C4-2B (cell line): ENCODE results near the gene ECT2.

Source experiments
- ZFX ChIP-seq: fragments of 450-650 bp; IDR thresholded peaks from 2 replicates; pipeline ENCODE4 v1.6.1; 2017
- TF ChIP-seq, protein P1 (sequence below): fragments of 450-650 bp; conservative IDR thresholded peaks from 2 replicates; pipeline ENCODE4 v1.5.1; 2017; ENCODE audit warnings: mild to moderate bottlenecking

DNA sequence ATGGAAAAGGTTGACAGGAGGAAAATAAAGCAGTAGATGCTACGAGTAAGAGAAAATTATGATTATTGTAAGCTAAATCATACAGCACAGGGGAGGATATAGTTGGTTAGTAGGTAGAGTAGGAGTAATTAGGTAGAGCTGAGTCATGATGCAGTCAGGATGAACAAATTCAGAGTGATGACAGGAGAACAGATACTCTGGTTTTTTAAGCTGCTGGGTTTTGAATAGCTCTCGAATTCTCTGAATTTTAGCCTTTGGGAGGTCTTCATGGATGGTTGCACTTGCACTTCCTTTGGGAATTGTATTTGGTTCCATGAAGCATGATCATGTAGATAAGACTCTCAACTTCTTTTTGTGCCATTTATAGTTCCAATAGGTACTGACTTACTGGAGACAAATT is 96.2 kb downstream of the ECT2 start:
- TF ChIP-seq, protein P1, sequence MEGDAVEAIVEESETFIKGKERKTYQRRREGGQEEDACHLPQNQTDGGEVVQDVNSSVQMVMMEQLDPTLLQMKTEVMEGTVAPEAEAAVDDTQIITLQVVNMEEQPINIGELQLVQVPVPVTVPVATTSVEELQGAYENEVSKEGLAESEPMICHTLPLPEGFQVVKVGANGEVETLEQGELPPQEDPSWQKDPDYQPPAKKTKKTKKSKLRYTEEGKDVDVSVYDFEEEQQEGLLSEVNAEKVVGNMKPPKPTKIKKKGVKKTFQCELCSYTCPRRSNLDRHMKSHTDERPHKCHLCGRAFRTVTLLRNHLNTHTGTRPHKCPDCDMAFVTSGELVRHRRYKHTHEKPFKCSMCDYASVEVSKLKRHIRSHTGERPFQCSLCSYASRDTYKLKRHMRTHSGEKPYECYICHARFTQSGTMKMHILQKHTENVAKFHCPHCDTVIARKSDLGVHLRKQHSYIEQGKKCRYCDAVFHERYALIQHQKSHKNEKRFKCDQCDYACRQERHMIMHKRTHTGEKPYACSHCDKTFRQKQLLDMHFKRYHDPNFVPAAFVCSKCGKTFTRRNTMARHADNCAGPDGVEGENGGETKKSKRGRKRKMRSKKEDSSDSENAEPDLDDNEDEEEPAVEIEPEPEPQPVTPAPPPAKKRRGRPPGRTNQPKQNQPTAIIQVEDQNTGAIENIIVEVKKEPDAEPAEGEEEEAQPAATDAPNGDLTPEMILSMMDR: no peak
- no peak for TF ChIP-seq ZFX
